ENCODE measurements around the gene ATP9B. TPM values are rescaled to one million over a fixed set of nuclear protein-coding genes. Genes with fewer than 3 reads are reported as not detected.
A peak's percentile ranks its signal among the peaks of the same experiment; 100 is the strongest.

Gene ATP9B
- total RNA-seq, 1 experiment from 2014 or later = 25.5 TPM

GRCh38 chr18:79156327-79156726 is 87.1 kb downstream of the ATP9B start:
- no TSS peak for BruUV-seq (replicated peaks)
- Mint-ChIP-seq H3K36me3 (ENCODE audit: insufficient read depth, unreplicated experiment) (peaks cover 31% of the 10 kb centered on the region), H3K27ac (ENCODE audit: low read depth, unreplicated experiment) (peak overlapping the region; percentile 65), H3K9me3 (ENCODE audit: unreplicated experiment) (no peaks in the 10 kb centered on the region), H3K27me3 (ENCODE audit: insufficient read depth, unreplicated experiment) (no peaks in the 10 kb centered on the region), H3K4me1 (ENCODE audit: insufficient read depth, unreplicated experiment) (peaks cover 11% of the 10 kb centered on the region), H3K4me3 (ENCODE audit: unreplicated experiment) (no peak overlapping the region)
- ChIA-PET POLR2A (no interaction called here), CTCF (no interaction called here)
- no peak for TF ChIP-seq CTCF (IDR thresholded peaks at IDR 0.05; ENCODE audit: unreplicated experiment)
- no peak for DNase-seq (ENCODE audit: unreplicated experiment)
- intact Hi-C loops (cut with micrococcal nuclease) = no loop called here

- POLR2A ChIA-PET = interaction anchor here (0.6 kb wide), 1 partner anchor 11 kb away, joined by 3 read pairs; no protein-coding TSS in a partner anchor
Observed at GRCh38 chr18:79164706-79165105, 95.5 kb downstream of the ATP9B start.

GRCh38 chr18:79166702-79167101 is 97.5 kb downstream of the ATP9B start:
- CTCF ChIA-PET = interaction anchor here (0.6 kb wide), 1 partner anchor 169 kb away, joined by 6 read pairs; no protein-coding TSS in a partner anchor
- DNase-seq (ENCODE audit: unreplicated experiment) = no peak
- no peak overlapping the region for H3K4me3 Mint-ChIP-seq (ENCODE audit: unreplicated experiment)
- H3K36me3 Mint-ChIP-seq (ENCODE audit: insufficient read depth, unreplicated experiment) = peaks cover 13% of the 10 kb centered on the region
- intact Hi-C loops (cut with micrococcal nuclease) = no loop called here
- TF ChIP-seq CTCF (IDR thresholded peaks at IDR 0.05; ENCODE audit: unreplicated experiment) = no peak
- H3K9me3 Mint-ChIP-seq (ENCODE audit: unreplicated experiment) = no peaks in the 10 kb centered on the region
- no peaks in the 10 kb centered on the region for H3K27me3 Mint-ChIP-seq (ENCODE audit: insufficient read depth, unreplicated experiment)
- POLR2A ChIA-PET = no interaction called here
- peaks cover 5% of the 10 kb centered on the region for H3K4me1 Mint-ChIP-seq (ENCODE audit: insufficient read depth, unreplicated experiment)
- H3K27ac Mint-ChIP-seq (ENCODE audit: low read depth, unreplicated experiment) = no peak overlapping the region
- BruUV-seq (replicated peaks) = no TSS peak

More at GRCh38 chr18:79164706-79165105, 95.5 kb downstream of the ATP9B start:
- H3K4me3 Mint-ChIP-seq (ENCODE audit: unreplicated experiment) = no peak overlapping the region
- TF ChIP-seq CTCF (IDR thresholded peaks at IDR 0.05; ENCODE audit: unreplicated experiment) = no peak
- no TSS peak for BruUV-seq (replicated peaks)
- H3K27ac Mint-ChIP-seq (ENCODE audit: low read depth, unreplicated experiment) = no peak overlapping the region
- H3K36me3 Mint-ChIP-seq (ENCODE audit: insufficient read depth, unreplicated experiment) = peaks cover 18% of the 10 kb centered on the region
- H3K27me3 Mint-ChIP-seq (ENCODE audit: insufficient read depth, unreplicated experiment) = no peaks in the 10 kb centered on the region
- no peaks in the 10 kb centered on the region for H3K9me3 Mint-ChIP-seq (ENCODE audit: unreplicated experiment)
- DNase-seq (ENCODE audit: unreplicated experiment) = no peak
- intact Hi-C loops (cut with micrococcal nuclease) = no loop called here
- CTCF ChIA-PET = interaction anchor here (0.6 kb wide), 1 partner anchor 364 kb away, joined by 3 read pairs; no protein-coding TSS in a partner anchor
- H3K4me1 Mint-ChIP-seq (ENCODE audit: insufficient read depth, unreplicated experiment) = peaks cover under 1% of the 10 kb centered on the region

- H3K4me3 Mint-ChIP-seq (ENCODE audit: unreplicated experiment) = no peak overlapping the region
- POLR2A ChIA-PET = no interaction called here
- CTCF ChIA-PET = no interaction called here
- intact Hi-C loops (cut with micrococcal nuclease) = no loop called here
- no peak for DNase-seq (ENCODE audit: unreplicated experiment)
- TF ChIP-seq CTCF (IDR thresholded peaks at IDR 0.05; ENCODE audit: unreplicated experiment) = no peak
- H3K27me3 Mint-ChIP-seq (ENCODE audit: insufficient read depth, unreplicated experiment) = no peaks in the 10 kb centered on the region
- H3K27ac Mint-ChIP-seq (ENCODE audit: low read depth, unreplicated experiment) = no peak overlapping the region
- BruUV-seq (replicated peaks) = no TSS peak
- peaks cover 13% of the 10 kb centered on the region for H3K36me3 Mint-ChIP-seq (ENCODE audit: insufficient read depth, unreplicated experiment)
- no peaks in the 10 kb centered on the region for H3K9me3 Mint-ChIP-seq (ENCODE audit: unreplicated experiment)
- H3K4me1 Mint-ChIP-seq (ENCODE audit: insufficient read depth, unreplicated experiment) = peaks cover 5% of the 10 kb centered on the region
Observed at GRCh38 chr18:79167526-79168190, 98.5 kb downstream of the ATP9B start.
